NB4 (cell line): ENCODE measurements around the gene C8B.

Experiments used
- CTCF ChIP-seq: IDR thresholded peaks from one replicate; pipeline ENCODE4 v1.5.1; 2012; ENCODE audit warnings: low read depth, low read length
- MAX ChIP-seq: IDR thresholded peaks from 2 replicates; pipeline ENCODE4 v1.6.1; 2011; ENCODE audit warnings: low read depth, low read length
- POLR2A ChIP-seq: IDR thresholded peaks from 2 replicates; pipeline ENCODE4 v1.6.1; 2011; ENCODE audit warnings: mild to moderate bottlenecking; ENCODE audit not compliant: insufficient read length; ENCODE audit errors: extremely low read depth

DNA sequence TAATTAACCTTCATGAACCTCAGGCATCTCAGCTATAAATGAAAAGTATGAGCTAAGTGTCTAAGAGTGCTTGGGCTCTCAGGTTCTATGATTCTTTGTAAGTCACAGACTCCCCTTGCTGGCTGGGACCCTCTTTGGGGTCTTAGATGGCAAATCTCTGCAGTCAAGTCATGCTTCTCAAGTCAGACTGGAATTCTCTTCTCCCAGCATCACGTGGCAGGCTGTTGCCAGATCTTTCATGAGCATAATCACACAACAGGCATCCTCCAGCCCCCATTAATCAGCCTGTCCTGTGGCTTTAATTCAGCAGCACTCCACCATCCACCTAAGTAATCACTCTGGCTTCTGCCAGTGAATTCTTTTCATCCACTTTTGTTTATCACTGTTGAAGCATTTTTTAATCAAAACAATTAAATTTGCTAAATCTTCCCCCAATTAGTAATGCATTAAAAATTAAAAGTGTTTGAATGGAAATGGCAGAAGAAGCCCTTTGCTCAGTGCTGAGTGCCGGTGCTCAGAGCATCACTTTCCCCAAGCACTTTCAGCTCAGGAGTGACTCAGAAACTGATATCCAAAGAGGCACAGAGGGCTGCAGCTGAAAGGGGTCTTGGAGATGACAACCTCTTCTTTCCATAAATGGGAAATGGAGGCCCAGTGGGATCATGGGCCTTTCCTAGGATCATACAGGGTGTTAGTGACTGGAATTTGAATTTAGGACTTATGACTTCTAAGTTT, 61.0 kb downstream of the C8B start:
- no peak for TF ChIP-seq CTCF
- no peak for TF ChIP-seq MAX
- no peak for TF ChIP-seq POLR2A
